Measurements from ENCODE around the gene MYOM3.

Gene MYOM3

DNA sequence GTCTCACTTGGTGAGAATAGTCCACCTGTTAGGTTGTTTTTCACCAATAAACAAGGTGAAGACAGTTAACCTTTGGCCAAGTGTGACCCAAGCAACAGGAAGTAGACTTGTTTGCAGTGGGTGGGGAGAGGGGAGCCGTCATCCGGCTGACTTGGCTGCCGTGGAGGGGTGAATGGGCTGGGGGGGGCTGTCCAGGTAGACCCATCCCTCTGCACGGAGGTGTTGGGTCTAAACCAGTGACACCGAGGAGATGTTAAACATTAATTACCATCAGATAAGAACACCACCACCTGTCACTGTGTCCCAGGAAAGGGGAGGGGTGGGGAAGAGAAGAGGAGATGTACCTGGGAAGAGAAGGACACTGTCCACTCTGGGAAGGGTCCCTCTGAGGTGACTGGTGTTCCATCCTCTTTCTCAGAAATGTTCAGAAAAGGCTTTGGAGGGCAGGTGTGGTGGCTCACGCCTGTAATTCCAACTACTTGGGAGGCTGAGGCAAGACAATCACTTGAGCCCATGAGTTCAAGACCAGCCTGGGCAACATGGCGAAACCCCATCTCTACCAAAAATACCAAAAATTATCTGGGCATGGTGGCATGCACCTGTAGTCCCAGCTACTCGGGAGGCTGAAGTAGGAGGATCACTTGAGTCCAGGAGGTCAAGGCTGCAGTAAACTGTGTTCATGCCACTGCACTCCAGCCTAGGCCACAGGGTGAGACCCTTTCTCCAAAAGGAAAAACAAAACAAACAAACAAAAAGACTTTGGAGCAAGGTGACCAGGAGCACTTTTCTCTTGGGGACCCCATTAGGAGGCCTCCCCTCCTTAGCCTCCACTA is 6.7 kb upstream of the MYOM3 start:
- Histone ChIP-seq H4K20me1 (ENCODE audit: insufficient read depth, low read length) (no peaks in the 10 kb centered on the region), H3K4me1 (ENCODE audit: low read length) (no peaks in the 10 kb centered on the region), H3K36me3 (replicated peaks; ENCODE audit: low read depth, low read length) (no peaks in the 10 kb centered on the region), H3K79me2 (ENCODE audit: low read length) (no peaks in the 10 kb centered on the region), H3K4me2 (ENCODE audit: low read length) (no peak overlapping the region), H3K9ac (ENCODE audit: low read length) (no peak overlapping the region), H2AFZ (ENCODE audit: low read depth, low read length) (no peak overlapping the region), H3K4me3 (ENCODE audit: low read length) (no peak overlapping the region), H3K9me3 (ENCODE audit: insufficient read depth, low read length) (no peaks in the 10 kb centered on the region), H3K27ac (ENCODE audit: low read length) (no peak overlapping the region), H3K27me3 (ENCODE audit: low read depth, low read length) (peaks cover 6% of the 10 kb centered on the region; the same call in 1 of the 2 replicates)
- no peak for TF ChIP-seq EZH2phosphoT487 (IDR thresholded peaks at IDR 0.05; ENCODE audit: low read depth)
- TF ChIP-seq, protein P1, sequence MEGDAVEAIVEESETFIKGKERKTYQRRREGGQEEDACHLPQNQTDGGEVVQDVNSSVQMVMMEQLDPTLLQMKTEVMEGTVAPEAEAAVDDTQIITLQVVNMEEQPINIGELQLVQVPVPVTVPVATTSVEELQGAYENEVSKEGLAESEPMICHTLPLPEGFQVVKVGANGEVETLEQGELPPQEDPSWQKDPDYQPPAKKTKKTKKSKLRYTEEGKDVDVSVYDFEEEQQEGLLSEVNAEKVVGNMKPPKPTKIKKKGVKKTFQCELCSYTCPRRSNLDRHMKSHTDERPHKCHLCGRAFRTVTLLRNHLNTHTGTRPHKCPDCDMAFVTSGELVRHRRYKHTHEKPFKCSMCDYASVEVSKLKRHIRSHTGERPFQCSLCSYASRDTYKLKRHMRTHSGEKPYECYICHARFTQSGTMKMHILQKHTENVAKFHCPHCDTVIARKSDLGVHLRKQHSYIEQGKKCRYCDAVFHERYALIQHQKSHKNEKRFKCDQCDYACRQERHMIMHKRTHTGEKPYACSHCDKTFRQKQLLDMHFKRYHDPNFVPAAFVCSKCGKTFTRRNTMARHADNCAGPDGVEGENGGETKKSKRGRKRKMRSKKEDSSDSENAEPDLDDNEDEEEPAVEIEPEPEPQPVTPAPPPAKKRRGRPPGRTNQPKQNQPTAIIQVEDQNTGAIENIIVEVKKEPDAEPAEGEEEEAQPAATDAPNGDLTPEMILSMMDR (IDR thresholded peaks at IDR 0.05; ENCODE audit: low read depth, low read length), result no peak

DNA sequence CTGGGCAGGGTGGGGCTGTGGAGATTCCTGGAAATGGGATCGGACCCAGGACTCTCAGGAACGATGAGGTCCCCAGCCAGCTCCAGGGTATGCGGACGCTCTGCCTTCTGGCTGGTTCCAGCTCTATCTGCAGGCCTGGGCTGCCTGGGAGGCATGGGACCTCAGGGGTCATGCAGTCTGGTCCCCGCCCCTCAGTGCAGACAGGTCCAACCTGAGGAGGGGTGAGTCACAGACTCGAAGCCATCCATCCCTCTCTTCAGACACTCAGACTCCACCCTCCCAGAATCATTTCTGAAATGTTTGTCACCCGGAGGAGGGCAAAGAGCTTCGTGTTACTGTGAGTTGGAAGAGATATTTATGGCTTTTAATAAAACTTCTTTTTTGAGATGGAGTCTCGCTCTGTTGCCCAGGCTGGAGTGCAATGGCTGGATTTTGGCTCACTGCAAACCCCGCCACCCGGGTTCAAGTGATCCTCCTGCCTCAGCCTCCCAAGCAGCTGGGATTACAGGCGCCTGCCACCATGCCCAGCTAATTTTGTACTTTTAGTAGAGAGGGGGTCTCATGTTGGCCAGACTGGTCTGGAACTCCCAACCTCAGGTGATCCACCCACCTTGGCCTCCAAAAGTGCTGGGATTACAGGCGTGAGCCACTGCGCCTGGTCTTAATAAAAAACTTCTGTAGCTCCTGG is 5.9 kb upstream of the MYOM3 start:
- Histone ChIP-seq H3K79me2 (ENCODE audit: low read length) (no peaks in the 10 kb centered on the region), H3K9me3 (ENCODE audit: insufficient read depth, low read length) (no peaks in the 10 kb centered on the region), H3K4me3 (ENCODE audit: low read length) (no peak overlapping the region), H3K27ac (ENCODE audit: low read length) (no peak overlapping the region), H4K20me1 (ENCODE audit: insufficient read depth, low read length) (no peaks in the 10 kb centered on the region), H3K9ac (ENCODE audit: low read length) (no peak overlapping the region), H2AFZ (ENCODE audit: low read depth, low read length) (no peak overlapping the region), H3K27me3 (ENCODE audit: low read depth, low read length) (peaks cover 6% of the 10 kb centered on the region; the same call in 1 of the 2 replicates), H3K36me3 (replicated peaks; ENCODE audit: low read depth, low read length) (no peaks in the 10 kb centered on the region), H3K4me1 (ENCODE audit: low read length) (no peaks in the 10 kb centered on the region), H3K4me2 (ENCODE audit: low read length) (no peak overlapping the region)
- TF ChIP-seq EZH2phosphoT487 (IDR thresholded peaks at IDR 0.05; ENCODE audit: low read depth), result no peak
- TF ChIP-seq, protein P1 (IDR thresholded peaks at IDR 0.05; ENCODE audit: low read depth, low read length), result no peak

DNA sequence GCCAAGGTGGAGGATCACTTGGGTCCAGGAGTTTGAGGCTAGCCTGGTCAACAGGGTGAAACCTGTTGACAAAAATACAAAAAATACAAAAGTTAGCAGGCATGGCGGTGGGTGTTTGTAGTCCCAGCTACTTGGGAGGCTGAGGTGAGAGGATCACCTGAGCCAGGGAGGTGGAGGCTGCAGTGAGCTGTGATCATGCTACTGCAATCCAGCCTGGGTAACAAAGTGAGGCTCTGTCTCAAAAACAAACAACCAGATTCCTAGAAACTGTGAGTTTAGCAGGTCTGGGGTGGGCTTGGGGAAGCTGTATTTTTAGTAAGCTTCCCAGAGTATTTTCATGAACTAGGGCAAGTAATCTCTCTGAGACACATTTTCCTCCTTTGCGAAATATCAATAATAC is 5.2 kb upstream of the MYOM3 start:
- TF ChIP-seq, protein P1 (IDR thresholded peaks at IDR 0.05; ENCODE audit: low read depth, low read length), result no peak
- no peak for TF ChIP-seq EZH2phosphoT487 (IDR thresholded peaks at IDR 0.05; ENCODE audit: low read depth)
- no peak overlapping the region for H3K9ac ChIP-seq (ENCODE audit: low read length)
- H3K4me2 ChIP-seq (ENCODE audit: low read length), result no peak overlapping the region
- H3K4me3 ChIP-seq (ENCODE audit: low read length), result no peak overlapping the region
- H2AFZ ChIP-seq (ENCODE audit: low read depth, low read length), result no peak overlapping the region
- H3K27ac ChIP-seq (ENCODE audit: low read length), result no peak overlapping the region
- peaks cover 6% of the 10 kb centered on the region; the same call in 1 of the 2 replicates for H3K27me3 ChIP-seq (ENCODE audit: low read depth, low read length)
- no peaks in the 10 kb centered on the region for H3K4me1 ChIP-seq (ENCODE audit: low read length)
- no peaks in the 10 kb centered on the region for H3K36me3 ChIP-seq (replicated peaks; ENCODE audit: low read depth, low read length)
- H3K79me2 ChIP-seq (ENCODE audit: low read length), result no peaks in the 10 kb centered on the region
- H4K20me1 ChIP-seq (ENCODE audit: insufficient read depth, low read length), result no peaks in the 10 kb centered on the region
- no peaks in the 10 kb centered on the region for H3K9me3 ChIP-seq (ENCODE audit: insufficient read depth, low read length)

DNA sequence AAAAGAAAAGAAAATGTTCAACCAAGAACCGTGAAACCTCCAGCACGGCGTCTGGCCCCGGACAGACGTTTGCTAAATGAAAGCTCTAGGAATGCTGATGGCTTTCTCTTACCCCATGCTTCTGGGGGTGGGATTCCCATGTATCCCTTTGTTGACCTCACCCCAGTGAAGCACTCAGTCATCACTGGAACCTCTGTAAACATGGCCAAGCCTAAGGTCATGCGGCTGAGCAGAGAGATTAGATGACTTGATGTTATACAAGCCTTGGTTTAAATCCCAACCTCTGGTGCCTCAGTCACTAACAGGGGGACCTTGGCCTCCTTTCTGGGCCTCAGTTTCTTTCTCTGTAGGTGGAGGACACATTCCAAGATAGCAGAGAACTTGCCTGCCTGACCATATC is 2.8 kb upstream of the MYOM3 start:
- Histone ChIP-seq H3K4me2 (ENCODE audit: low read length) (no peak overlapping the region), H4K20me1 (ENCODE audit: insufficient read depth, low read length) (no peaks in the 10 kb centered on the region), H3K9ac (ENCODE audit: low read length) (no peak overlapping the region), H3K4me3 (ENCODE audit: low read length) (no peak overlapping the region), H3K27me3 (ENCODE audit: low read depth, low read length) (peaks cover 6% of the 10 kb centered on the region; the same call in 1 of the 2 replicates), H3K27ac (ENCODE audit: low read length) (no peak overlapping the region), H3K79me2 (ENCODE audit: low read length) (no peaks in the 10 kb centered on the region), H3K4me1 (ENCODE audit: low read length) (no peaks in the 10 kb centered on the region), H2AFZ (ENCODE audit: low read depth, low read length) (no peak overlapping the region), H3K36me3 (replicated peaks; ENCODE audit: low read depth, low read length) (no peaks in the 10 kb centered on the region), H3K9me3 (ENCODE audit: insufficient read depth, low read length) (no peaks in the 10 kb centered on the region)
- TF ChIP-seq, protein P1 (IDR thresholded peaks at IDR 0.05; ENCODE audit: low read depth, low read length), result no peak
- TF ChIP-seq EZH2phosphoT487 (IDR thresholded peaks at IDR 0.05; ENCODE audit: low read depth), result no peak
